PFSK-1 (cell line): ENCODE data around the gene GPR84.

Source experiments
- POLR2AphosphoS5 ChIP-seq: IDR thresholded peaks from 2 replicates; pipeline ENCODE4 v1.6.1; 2012; ENCODE audit warnings: low read depth, mild to moderate bottlenecking, control low read depth, low read length, moderate library complexity
- REST ChIP-seq, 2 experiments: IDR thresholded peaks; 2 replicates each; pipeline versions ENCODE4 v1.6.1 to v1.8.0; 2011 to 2012; ENCODE audit warnings: low read depth in 2 of 2, low read length in 2 of 2, control low read depth in 1 of 2, inconsistent platforms in 1 of 2, mild to moderate bottlenecking in 1 of 2, moderate library complexity in 1 of 2; ENCODE audit not compliant: insufficient read depth in 1 of 2

DNA sequence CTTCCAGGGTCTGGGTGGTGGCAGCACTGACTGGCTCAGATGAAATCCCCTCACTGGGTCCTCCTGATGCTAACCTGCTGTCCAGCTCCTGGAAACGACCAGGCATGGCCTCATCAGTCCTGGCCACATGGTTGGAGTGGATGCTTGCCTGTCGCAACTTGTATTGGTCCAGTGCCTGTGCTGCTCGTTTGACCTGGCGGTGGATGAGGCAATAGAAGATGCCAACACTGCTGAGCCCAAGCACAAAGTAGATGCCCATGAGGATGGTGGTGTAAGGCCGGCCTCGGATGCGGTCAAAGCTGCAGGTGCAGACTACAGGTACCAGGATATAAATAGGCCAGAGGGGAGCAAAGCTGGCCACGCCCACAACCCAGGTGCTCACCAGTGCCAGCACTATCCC lies 1.2 kb downstream of the GPR84 start:
- TF ChIP-seq POLR2AphosphoS5 (no peak), REST (IDR thresholded peaks at IDR 0.05; ENCODE audit: insufficient read depth in 1 of 2, low read depth in 2 of 2, low read length in 2 of 2) (no peak)
